Keratinocyte (primary cell): Measurements from ENCODE around the gene SPAG16. TPM values are rescaled to one million over a fixed set of nuclear protein-coding genes. Genes with fewer than 3 reads are reported as not detected.

Source experiments
- DNase-seq: peaks from one replicate; pipeline ENCODE4 v3.0.0-alpha.2; 2011; ENCODE audit warnings: low read depth, missing footprints, low spot score
- FAIRE-seq: peaks from 2 replicates; lab custom pipeline; 2011; peaks lifted over from hg19 to GRCh38; lab: Jason Lieb, UNC
- H2AFZ ChIP-seq: 2 replicates; pipeline ENCODE4 v1.6.0; 2012; ENCODE audit warnings: low read length, control low read depth, inconsistent platforms; ENCODE audit not compliant: control insufficient read depth
- H3K27ac ChIP-seq: 2 replicates; pipeline ENCODE4 v1.5.1; 2011; ENCODE audit warnings: low read length; ENCODE audit not compliant: control insufficient read depth, insufficient read depth
- H3K27me3 ChIP-seq: 3 replicates; pipeline ENCODE4 v1.6.0; 2011; ENCODE audit warnings: low read length; ENCODE audit not compliant: control insufficient read depth, insufficient read depth; ENCODE audit errors: extremely low read depth
- H3K36me3 ChIP-seq, 2 experiments: 2 replicates in 1 of 2; 3 replicates in 1 of 2; pipeline ENCODE4 v1.5.1; 2011; ENCODE audit warnings: low read length in 2 of 2, mild to moderate bottlenecking in 1 of 2; ENCODE audit not compliant: control insufficient read depth in 2 of 2, insufficient read depth in 2 of 2; ENCODE audit errors: extremely low read depth in 1 of 2
- H3K4me1 ChIP-seq: 3 replicates; pipeline ENCODE4 v1.5.1; 2011; ENCODE audit warnings: low read length; ENCODE audit not compliant: control insufficient read depth, insufficient read depth; ENCODE audit errors: extremely low read depth
- H3K4me2 ChIP-seq: 3 replicates; pipeline ENCODE4 v1.6.0; 2011; ENCODE audit warnings: low read depth, low read length; ENCODE audit not compliant: control insufficient read depth, insufficient read depth; ENCODE audit errors: extremely low read depth
- H3K4me3 ChIP-seq, 3 experiments: fragments of 200-600 bp in 1 of 3; sonication (generic) in 1 of 3; 2 replicates in 2 of 3; 3 replicates in 1 of 3; pipeline ENCODE4 v1.5.1; 2011 to 2016; ENCODE audit warnings: low read length in 3 of 3, mild to moderate bottlenecking in 3 of 3, control low read depth in 2 of 3, inconsistent platforms in 1 of 3, low read depth in 1 of 3, mixed read lengths in 1 of 3, mixed run types in 1 of 3, moderate library complexity in 1 of 3; ENCODE audit not compliant: control insufficient read depth in 2 of 3, insufficient read depth in 2 of 3; ENCODE audit errors: extremely low read depth in 1 of 3
- H3K79me2 ChIP-seq: 2 replicates; pipeline ENCODE4 v1.6.0; 2012; ENCODE audit warnings: low read length; ENCODE audit not compliant: control insufficient read depth, insufficient read depth
- H3K9ac ChIP-seq: 3 replicates; pipeline ENCODE4 v1.6.0; 2011; ENCODE audit warnings: low read length; ENCODE audit not compliant: control insufficient read depth, insufficient read depth; ENCODE audit errors: extremely low read depth
- H3K9me1 ChIP-seq: 3 replicates; pipeline ENCODE4 v1.6.0; 2011; ENCODE audit warnings: low read length; ENCODE audit not compliant: control insufficient read depth, insufficient read depth; ENCODE audit errors: extremely low read depth
- H3K9me3 ChIP-seq: 2 replicates; pipeline ENCODE4 v1.5.1; 2012; ENCODE audit warnings: low read depth, low read length; ENCODE audit not compliant: control insufficient read depth
- H4K20me1 ChIP-seq: 3 replicates; pipeline ENCODE4 v1.6.0; 2011; ENCODE audit warnings: low read length; ENCODE audit not compliant: control insufficient read depth, insufficient read depth; ENCODE audit errors: extremely low read depth
- CTCF ChIP-seq, 3 experiments: IDR thresholded peaks in 1 of 3; conservative IDR thresholded peaks in 1 of 3; optimal IDR thresholded peaks in 1 of 3; 2 replicates in 2 of 3; 3 replicates in 1 of 3; pipeline versions ENCODE3 to v1.5.1; 2011; ENCODE audit warnings: low read length in 3 of 3, mild to moderate bottlenecking in 3 of 3, moderate library complexity in 2 of 3, control low read depth in 1 of 3, inconsistent platforms in 1 of 3; ENCODE audit not compliant: insufficient read depth in 2 of 3; ENCODE audit errors: extremely low read depth in 1 of 3
- EZH2 ChIP-seq: IDR thresholded peaks from one replicate; pipeline ENCODE4 v1.6.1; 2012; ENCODE audit warnings: inconsistent platforms, mild to moderate bottlenecking, low read length, moderate library complexity
- dilution Hi-C: fragments of 300-500 bp; cut with MboI; formaldehyde crosslinking; loops from one replicate; pipeline ENCODE4 v1.7.0; 2020; ENCODE audit warnings: low sequenced_read_pairs; ENCODE audit not compliant: extremely low pct_ligation_motif_present
- polyA plus RNA-seq, 5 experiments: library from polyadenylated mRNA; depleted of rRNA in 3 of 5; stranded (reverse) in 3 of 5; stranded (forward) in 1 of 5; unstranded in 1 of 5; fragments of >200 nt; gene quantifications; 1 replicate in 1 of 5; 2 replicates in 3 of 5; 3 replicates in 1 of 5; pipeline versions ENCODE4 v1.2.1 to v1.2.3, GENCODE V29; 2011 to 2012; ENCODE audit warnings: missing spikeins in 2 of 5, low read depth in 1 of 5, low replicate concordance in 1 of 5

The SPAG16 gene
- polyA plus RNA-seq, 1 donor (not counting 4 experiments of a cell fraction or from before 2014, with no cell fraction given): 19.6 TPM

GRCh38 chr2:213491376-213491775, 207.1 kb downstream of the SPAG16 start:
- no peaks in the 10 kb centered on the region for H3K36me3 ChIP-seq
- no peak overlapping the region for H3K4me3 ChIP-seq
- H3K9me1 ChIP-seq: no peaks in the 10 kb centered on the region
- FAIRE-seq: no peak
- no peak for TF ChIP-seq EZH2
- no peak for TF ChIP-seq CTCF (optimal IDR thresholded peaks at IDR 0.05 in 1 of 3, IDR thresholded peaks at IDR 0.05 in 1 of 3, conservative IDR thresholded peaks at IDR 0.05 in 1 of 3; ENCODE audit: extremely low read depth in 1 of 3, insufficient read depth in 2 of 3, low read length in 3 of 3)
- no peak overlapping the region for H3K27ac ChIP-seq
- no peaks in the 10 kb centered on the region for H3K4me1 ChIP-seq
- no peaks in the 10 kb centered on the region for H3K79me2 ChIP-seq
- dilution Hi-C loops: no loop called here
- DNase-seq: no peak
- H3K9ac ChIP-seq: no peak overlapping the region
- H3K27me3 ChIP-seq: no peaks in the 10 kb centered on the region
- no peak overlapping the region for H3K4me2 ChIP-seq
- no peaks in the 10 kb centered on the region for H3K9me3 ChIP-seq
- no peak overlapping the region for H2AFZ ChIP-seq
- no peaks in the 10 kb centered on the region for H4K20me1 ChIP-seq

GRCh38 chr2:213496226-213496625, 212.0 kb downstream of the SPAG16 start:
- DNase-seq (no peak), FAIRE-seq (no peak)
- TF ChIP-seq EZH2: no peak
- no peak for TF ChIP-seq CTCF (optimal IDR thresholded peaks at IDR 0.05 in 1 of 3, IDR thresholded peaks at IDR 0.05 in 1 of 3, conservative IDR thresholded peaks at IDR 0.05 in 1 of 3; ENCODE audit: extremely low read depth in 1 of 3, insufficient read depth in 2 of 3, low read length in 3 of 3)
- H3K79me2 ChIP-seq: no peaks in the 10 kb centered on the region
- no peaks in the 10 kb centered on the region for H3K36me3 ChIP-seq
- H3K4me3 ChIP-seq: no peak overlapping the region
- H4K20me1 ChIP-seq: no peaks in the 10 kb centered on the region
- dilution Hi-C loops: no loop called here
- H3K4me1 ChIP-seq: no peaks in the 10 kb centered on the region
- H3K4me2 ChIP-seq: no peak overlapping the region
- no peak overlapping the region for H3K9ac ChIP-seq
- H3K9me3 ChIP-seq: no peaks in the 10 kb centered on the region
- no peaks in the 10 kb centered on the region for H3K27me3 ChIP-seq
- no peaks in the 10 kb centered on the region for H3K9me1 ChIP-seq
- H3K27ac ChIP-seq: no peak overlapping the region
- H2AFZ ChIP-seq: no peak overlapping the region
